GM12878 (cell line): Measurements from ENCODE around the gene KCNS3. TPM values are rescaled to one million over a fixed set of nuclear protein-coding genes. Genes with fewer than 3 reads are reported as not detected.

ENCODE experiments used
- ATAC-seq: fragments of 200-7000 bp; cut with Tn5 transposase; 3 replicates; pipeline ENCODE4 v1.9.1; 2020; ENCODE audit warnings: mild to moderate bottlenecking, moderate library complexity
- BruUV-seq: library from RNA; stranded (reverse); fragments of 400-500 nt; replicated peaks from 2 replicates; lab custom pipeline; 2021; lab: Mats Ljungman, UMichigan
- CTCF ChIA-PET: fragments of 300-600 bp; sonication (Branson Sonifier 250); formaldehyde crosslinking; extraction: SDS; loops from one replicate; lab custom pipeline; 2021; ENCODE audit warnings: inconsistent platforms; lab: Yijun Ruan, JAX
- POLR2A ChIA-PET: fragments of 350-600 bp; formaldehyde crosslinking; extraction: SDS; loops from one replicate; lab custom pipeline; 2021; ENCODE audit warnings: inconsistent platforms; lab: Charles Lee
- RAD21 ChIA-PET: fragments of 300-600 bp; sonication (Branson Sonifier 250); formaldehyde crosslinking; loops from one replicate; lab custom pipeline; 2023; ENCODE audit warnings: antibody characterized with exemption; ENCODE audit not compliant: unreplicated experiment; lab: Charles Lee
- SMC1A ChIA-PET: fragments of 300-600 bp; sonication (Branson Sonifier 250); formaldehyde crosslinking; loops from one replicate; lab custom pipeline; 2023; ENCODE audit not compliant: unreplicated experiment, uncharacterized antibody; lab: Charles Lee
- DNase-seq: peaks from one replicate; pipeline ENCODE4 v3.0.0-alpha.2; 2011; ENCODE audit warnings: low read depth, low spot score
- FAIRE-seq: peaks from 3 replicates; lab custom pipeline; 2011; peaks lifted over from hg19 to GRCh38; lab: Jason Lieb, UNC
- H2AFZ ChIP-seq: 2 replicates; pipeline ENCODE4 v1.6.0; 2011; ENCODE audit warnings: low read depth, low read length, control low read depth; ENCODE audit not compliant: control insufficient read depth
- H3K27ac ChIP-seq: 2 replicates; pipeline ENCODE4 v1.5.1; 2011; ENCODE audit warnings: control low read depth; ENCODE audit not compliant: control insufficient read depth, insufficient read depth
- H3K27me3 ChIP-seq, 2 experiments: replicated peaks in 1 of 2; 2 replicates each; pipeline versions ENCODE4 v1.6.0 to v1.6.1; 2011; ENCODE audit warnings: low read length in 1 of 2; ENCODE audit not compliant: control insufficient read depth in 2 of 2, insufficient read depth in 2 of 2
- H3K36me3 ChIP-seq, 2 experiments: 2 replicates each; pipeline ENCODE4 v1.5.1; 2011; ENCODE audit warnings: low read length in 1 of 2; ENCODE audit not compliant: control insufficient read depth in 2 of 2, insufficient read depth in 2 of 2
- H3K4me1 ChIP-seq: 2 replicates; pipeline ENCODE4 v1.6.1; 2011; ENCODE audit warnings: mild to moderate bottlenecking, low read length, moderate library complexity, mixed read lengths; ENCODE audit not compliant: control insufficient read depth, insufficient read depth
- H3K4me2 ChIP-seq: 2 replicates; pipeline ENCODE4 v1.6.0; 2011; ENCODE audit warnings: control low read depth; ENCODE audit not compliant: control insufficient read depth, insufficient read depth
- H3K4me3 ChIP-seq: fragments of 200-600 bp; sonication (generic); 2 replicates; pipeline ENCODE4 v1.5.1; 2016
- H3K79me2 ChIP-seq: 2 replicates; pipeline ENCODE4 v1.6.0; 2011; ENCODE audit warnings: low read length; ENCODE audit not compliant: control insufficient read depth, insufficient read depth
- H3K9ac ChIP-seq: 2 replicates; pipeline ENCODE4 v1.8.0; 2011; ENCODE audit warnings: low read length, control low read depth, mixed read lengths; ENCODE audit not compliant: control insufficient read depth, insufficient read depth
- H3K9me3 ChIP-seq: replicated peaks from 3 replicates; pipeline ENCODE4 v1.5.1; 2011; ENCODE audit warnings: mild to moderate bottlenecking, low read length; ENCODE audit not compliant: control insufficient read depth, insufficient read depth
- H4K20me1 ChIP-seq: 2 replicates; pipeline ENCODE4 v1.6.0; 2011; ENCODE audit not compliant: control insufficient read depth, insufficient read depth
- CREB1 ChIP-seq: IDR thresholded peaks from 2 replicates; pipeline ENCODE4 v1.6.1; 2012; ENCODE audit warnings: low read depth, mild to moderate bottlenecking, inconsistent platforms
- EGR1 ChIP-seq, 2 experiments: IDR thresholded peaks; 1 replicate in 1 of 2; 2 replicates in 1 of 2; pipeline ENCODE4 v1.6.1; 2011 to 2012; ENCODE audit warnings: low read depth in 2 of 2, low read length in 2 of 2, borderline replicate concordance in 1 of 2, mild to moderate bottlenecking in 1 of 2, moderate library complexity in 1 of 2
- MTA2 ChIP-seq: fragments of 450-650 bp; IDR thresholded peaks from 2 replicates; pipeline ENCODE4 v1.6.1; 2016; ENCODE audit warnings: low read depth, mild to moderate bottlenecking, moderate library complexity
- SIN3A ChIP-seq: IDR thresholded peaks from 2 replicates; pipeline ENCODE4 v1.6.1; 2012; ENCODE audit warnings: low read depth, low read length, improper control_type of control experiment
- SPI1 ChIP-seq: IDR thresholded peaks from 2 replicates; pipeline ENCODE4 v1.6.1; 2011; ENCODE audit warnings: low read depth, mild to moderate bottlenecking, low read length, moderate library complexity, borderline replicate concordance; ENCODE audit not compliant: insufficient read depth
- WGBS: methylation state at CpG from one replicate; pipeline ENCODE4 v1.1.6; 2016; ENCODE audit warnings: low lambda C conversion rate; ENCODE audit not compliant: insufficient replicate concordance, insufficient coverage; ENCODE audit errors: missing lambda C conversion rate; 5-methylcytosine and 5-hydroxymethylcytosine counted together
- in situ Hi-C: fragments of 300-500 bp; cut with MboI; formaldehyde crosslinking; loops from 9 replicates; pipeline ENCODE4 v1.14.3; 2018; ENCODE audit warnings: mixed read lengths
- intact Hi-C: fragments of 100-400 bp; cut with micrococcal nuclease; formaldehyde crosslinking; loops from one replicate; pipeline ENCODE4 v1.14.2; 2022; ENCODE audit not compliant: unreplicated experiment
- polyA plus RNA-seq, 11 experiments: library from polyadenylated mRNA; depleted of rRNA in 4 of 11; unstranded in 6 of 11; stranded (reverse) in 5 of 11; fragments of >200 nt; fragmentation: Nextera tagmentation in 4 of 11; fragmentation: Illumina TruSeq in 1 of 11; extraction: Ambion mirVana in 4 of 11; extraction: Trizol in 1 of 11; gene quantifications; 1 replicate in 1 of 11; 2 replicates in 10 of 11; pipeline versions ENCODE4 v1.2.1 to v1.2.3, GENCODE V29; 2011 to 2016; ENCODE audit warnings: inconsistent platforms in 2 of 11, missing spikeins in 2 of 11, low read depth in 1 of 11
- total RNA-seq, 4 experiments: library from RNA; depleted of rRNA in 3 of 4; stranded (reverse); fragments of >200 nt in 3 of 4; fragmentation: Illumina TruSeq in 1 of 4; extraction: Trizol in 1 of 4; gene quantifications; 2 replicates each; pipeline versions ENCODE4 v1.2.1 to v1.2.3, GENCODE V29; 2013 to 2021
- TF ChIP-seq, protein P1 (sequence below): fragments of 450-650 bp; formaldehyde crosslinking; IDR thresholded peaks from 2 replicates; pipeline ENCODE4 v1.4.0; 2022; ENCODE audit warnings: mild to moderate bottlenecking, moderate library complexity

The KCNS3 gene
- total and polyA plus RNA-seq, 10 of the 15 experiments (the other 5 are each of a cell fraction or from before 2014, with no cell fraction given), result not detected

DNA sequence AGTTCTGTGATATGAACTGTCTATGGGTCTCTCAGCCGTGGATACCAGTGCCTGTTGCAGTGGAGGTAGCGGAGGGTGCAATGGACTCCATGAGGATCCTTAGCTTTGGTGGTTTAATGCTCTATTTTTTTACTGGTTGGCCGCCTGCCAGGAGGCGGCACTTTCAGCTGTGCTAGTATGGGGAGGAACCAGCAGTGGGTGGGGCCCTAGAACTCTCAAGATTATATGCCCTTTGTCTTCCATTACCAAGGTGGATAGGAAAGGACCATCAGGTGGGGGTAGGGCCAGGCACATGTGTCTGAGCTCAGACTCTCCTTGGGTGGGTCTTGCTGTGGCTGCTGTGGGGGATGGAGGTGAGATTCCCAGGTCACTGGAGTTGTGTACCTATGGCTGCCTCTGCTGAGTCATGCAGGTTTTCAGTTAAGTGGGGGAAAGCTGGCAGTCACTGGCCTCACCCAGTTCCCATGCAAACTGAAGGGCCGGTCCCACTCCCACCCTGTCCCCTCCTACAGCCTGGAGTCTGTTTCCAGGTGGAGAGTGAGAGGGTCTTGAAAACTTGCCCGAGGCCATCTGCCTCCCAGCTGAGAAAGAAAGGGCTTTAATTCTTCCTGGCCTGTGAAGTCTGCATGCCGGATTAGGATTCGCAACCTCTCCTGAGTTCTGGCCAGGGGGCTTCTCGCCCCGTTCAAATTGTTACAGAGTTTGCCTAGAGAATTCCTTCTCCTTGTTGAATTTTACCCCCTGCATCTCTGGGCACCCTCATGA is 14.5 kb downstream of the KCNS3 start:
- no peak for TF ChIP-seq SIN3A
- no peak for TF ChIP-seq EGR1 (IDR thresholded peaks at IDR 0.05; ENCODE audit: borderline replicate concordance in 1 of 2, low read depth in 2 of 2, low read length in 2 of 2)
- no peak for TF ChIP-seq CREB1
- no peak for TF ChIP-seq SPI1
- TF ChIP-seq, protein P1, sequence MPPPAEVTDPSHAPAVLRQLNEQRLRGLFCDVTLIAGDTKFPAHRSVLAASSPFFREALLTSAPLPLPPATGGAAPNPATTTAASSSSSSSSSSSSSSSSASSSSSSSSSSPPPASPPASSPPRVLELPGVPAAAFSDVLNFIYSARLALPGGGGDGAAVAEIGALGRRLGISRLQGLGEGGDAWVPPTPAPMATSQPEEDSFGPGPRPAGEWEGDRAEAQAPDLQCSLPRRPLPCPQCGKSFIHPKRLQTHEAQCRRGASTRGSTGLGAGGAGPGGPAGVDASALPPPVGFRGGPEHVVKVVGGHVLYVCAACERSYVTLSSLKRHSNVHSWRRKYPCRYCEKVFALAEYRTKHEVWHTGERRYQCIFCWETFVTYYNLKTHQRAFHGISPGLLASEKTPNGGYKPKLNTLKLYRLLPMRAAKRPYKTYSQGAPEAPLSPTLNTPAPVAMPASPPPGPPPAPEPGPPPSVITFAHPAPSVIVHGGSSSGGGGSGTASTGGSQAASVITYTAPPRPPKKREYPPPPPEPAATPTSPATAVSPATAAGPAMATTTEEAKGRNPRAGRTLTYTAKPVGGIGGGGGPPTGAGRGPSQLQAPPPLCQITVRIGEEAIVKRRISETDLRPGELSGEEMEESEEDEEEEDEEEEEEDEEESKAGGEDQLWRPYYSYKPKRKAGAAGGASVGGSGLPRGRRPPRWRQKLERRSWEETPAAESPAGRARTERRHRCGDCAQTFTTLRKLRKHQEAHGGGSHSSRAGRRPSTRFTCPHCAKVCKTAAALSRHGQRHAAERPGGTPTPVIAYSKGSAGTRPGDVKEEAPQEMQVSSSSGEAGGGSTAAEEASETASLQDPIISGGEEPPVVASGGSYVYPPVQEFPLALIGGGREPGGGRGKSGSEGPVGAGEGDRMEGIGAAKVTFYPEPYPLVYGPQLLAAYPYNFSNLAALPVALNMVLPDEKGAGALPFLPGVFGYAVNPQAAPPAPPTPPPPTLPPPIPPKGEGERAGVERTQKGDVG (CRISPR knock-in tag), result no peak
- no peak for TF ChIP-seq MTA2
- TF ChIP-seq, all 136 proteins: peak for 0
- no peaks in the 10 kb centered on the region for H3K9me3 ChIP-seq
- H3K79me2 ChIP-seq, result no peaks in the 10 kb centered on the region
- ChIA-PET CTCF (interaction anchor here (0.9 kb wide), 1 partner anchor 583 kb away, joined by 3 read pairs; no protein-coding TSS in a partner anchor), RAD21 (no interaction called here), POLR2A (no interaction called here), SMC1A (no interaction called here)
- no peaks in the 10 kb centered on the region for H4K20me1 ChIP-seq
- intact Hi-C loops, result no loop called here
- no peak overlapping the region for H3K4me2 ChIP-seq
- no peak overlapping the region for H3K27ac ChIP-seq
- in situ Hi-C loops, result no loop called here
- no peaks in the 10 kb centered on the region for H3K4me1 ChIP-seq
- 43% methylated on average over 10 of the region's 10 CpGs for WGBS
- H3K27me3 ChIP-seq, result peaks cover 0 to 2% of the 10 kb centered on the region in 2 experiments; a peak in 1 of 4 replicates
- FAIRE-seq (no peak), DNase-seq (no peak), ATAC-seq (no peak)
- no TSS peak for BruUV-seq
- no peak overlapping the region for H3K9ac ChIP-seq
- H3K36me3 ChIP-seq, result no peaks in the 10 kb centered on the region
- no peak overlapping the region for H2AFZ ChIP-seq
- H3K4me3 ChIP-seq, result no peak overlapping the region
